Measurements from ENCODE around the gene RAPGEF6.
"Not testable (repeated sequence)": the region's sequence is repeated elsewhere in the genome, so short reads cannot be mapped to it uniquely, and the experiment has no call there.

RAPGEF6 gene

GRCh38 chr5:131682826-131683225, 47.8 kb upstream of the RAPGEF6 start:
- Histone ChIP-seq H3K4me1 (ENCODE audit: insufficient read depth, low read length, poor library complexity, severe bottlenecking) (no peaks in the 10 kb centered on the region), H3K79me2 (ENCODE audit: insufficient read depth, low read length) (no peaks in the 10 kb centered on the region), H2AFZ (ENCODE audit: low read length) (no peak overlapping the region), H4K20me1 (ENCODE audit: insufficient read depth, low read length, poor library complexity, severe bottlenecking) (no peaks in the 10 kb centered on the region), H3K9ac (ENCODE audit: low read depth, low read length, poor library complexity, severe bottlenecking) (no peak overlapping the region), H3K9me2 (replicated peaks; ENCODE audit: low read depth, low read length) (no peaks in the 10 kb centered on the region), H3F3A (ENCODE audit: low read depth) (no peaks in the 10 kb centered on the region), H3K36me3 (ENCODE audit: insufficient read depth, low read length) (peaks cover 15% of the 10 kb centered on the region; the same call in 1 of the 2 replicates), H3K4me3 (ENCODE audit: low read length, poor library complexity, severe bottlenecking) (no peak overlapping the region), H3K4me2 (ENCODE audit: low read depth, low read length, poor library complexity, severe bottlenecking) (no peak overlapping the region), H3K27me3 (ENCODE audit: insufficient read depth, low read length, poor library complexity, severe bottlenecking) (no peaks in the 10 kb centered on the region), H3K9me3 (ENCODE audit: insufficient read depth, low read depth, low read length) (no peaks in the 10 kb centered on the region)
- TF ChIP-seq, protein P1, sequence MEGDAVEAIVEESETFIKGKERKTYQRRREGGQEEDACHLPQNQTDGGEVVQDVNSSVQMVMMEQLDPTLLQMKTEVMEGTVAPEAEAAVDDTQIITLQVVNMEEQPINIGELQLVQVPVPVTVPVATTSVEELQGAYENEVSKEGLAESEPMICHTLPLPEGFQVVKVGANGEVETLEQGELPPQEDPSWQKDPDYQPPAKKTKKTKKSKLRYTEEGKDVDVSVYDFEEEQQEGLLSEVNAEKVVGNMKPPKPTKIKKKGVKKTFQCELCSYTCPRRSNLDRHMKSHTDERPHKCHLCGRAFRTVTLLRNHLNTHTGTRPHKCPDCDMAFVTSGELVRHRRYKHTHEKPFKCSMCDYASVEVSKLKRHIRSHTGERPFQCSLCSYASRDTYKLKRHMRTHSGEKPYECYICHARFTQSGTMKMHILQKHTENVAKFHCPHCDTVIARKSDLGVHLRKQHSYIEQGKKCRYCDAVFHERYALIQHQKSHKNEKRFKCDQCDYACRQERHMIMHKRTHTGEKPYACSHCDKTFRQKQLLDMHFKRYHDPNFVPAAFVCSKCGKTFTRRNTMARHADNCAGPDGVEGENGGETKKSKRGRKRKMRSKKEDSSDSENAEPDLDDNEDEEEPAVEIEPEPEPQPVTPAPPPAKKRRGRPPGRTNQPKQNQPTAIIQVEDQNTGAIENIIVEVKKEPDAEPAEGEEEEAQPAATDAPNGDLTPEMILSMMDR (conservative IDR thresholded peaks at IDR 0.05; ENCODE audit: low read length) = no peak
- no peak for TF ChIP-seq EZH2phosphoT487 (IDR thresholded peaks at IDR 0.05; ENCODE audit: borderline replicate concordance)

- Histone ChIP-seq H4K20me1 (ENCODE audit: insufficient read depth, low read length, poor library complexity, severe bottlenecking) (no peaks in the 10 kb centered on the region), H3K9me3 (ENCODE audit: insufficient read depth, low read depth, low read length) (no peaks in the 10 kb centered on the region), H3K79me2 (ENCODE audit: insufficient read depth, low read length) (no peaks in the 10 kb centered on the region), H3K9me2 (replicated peaks; ENCODE audit: low read depth, low read length) (no peaks in the 10 kb centered on the region), H3K9ac (ENCODE audit: low read depth, low read length, poor library complexity, severe bottlenecking) (no peak overlapping the region), H3F3A (ENCODE audit: low read depth) (no peaks in the 10 kb centered on the region), H3K4me1 (ENCODE audit: insufficient read depth, low read length, poor library complexity, severe bottlenecking) (no peaks in the 10 kb centered on the region), H3K36me3 (ENCODE audit: insufficient read depth, low read length) (peaks cover 21% of the 10 kb centered on the region; the same call in 1 of the 2 replicates), H3K4me3 (ENCODE audit: low read length, poor library complexity, severe bottlenecking) (no peak overlapping the region), H3K27me3 (ENCODE audit: insufficient read depth, low read length, poor library complexity, severe bottlenecking) (no peaks in the 10 kb centered on the region), H3K4me2 (ENCODE audit: low read depth, low read length, poor library complexity, severe bottlenecking) (no peak overlapping the region), H2AFZ (ENCODE audit: low read length) (no peak overlapping the region)
- TF ChIP-seq, protein P1 (conservative IDR thresholded peaks at IDR 0.05; ENCODE audit: low read length) = no peak
- no peak for TF ChIP-seq EZH2phosphoT487 (IDR thresholded peaks at IDR 0.05; ENCODE audit: borderline replicate concordance)
These were observed 47.1 kb upstream of the RAPGEF6 start for GRCh38 chr5:131682175-131682574.

GRCh38 chr5:131679911-131680310, 44.9 kb upstream of the RAPGEF6 start:
- H3K4me3 ChIP-seq (ENCODE audit: low read length, poor library complexity, severe bottlenecking) = no peak overlapping the region
- no peak overlapping the region for H3K9ac ChIP-seq (ENCODE audit: low read depth, low read length, poor library complexity, severe bottlenecking)
- H3K79me2 ChIP-seq (ENCODE audit: insufficient read depth, low read length) = no peaks in the 10 kb centered on the region
- no peak overlapping the region for H3K4me2 ChIP-seq (ENCODE audit: low read depth, low read length, poor library complexity, severe bottlenecking)
- no peaks in the 10 kb centered on the region for H3K9me2 ChIP-seq (replicated peaks; ENCODE audit: low read depth, low read length)
- H3K4me1 ChIP-seq (ENCODE audit: insufficient read depth, low read length, poor library complexity, severe bottlenecking) = no peaks in the 10 kb centered on the region
- no peaks in the 10 kb centered on the region for H3F3A ChIP-seq (ENCODE audit: low read depth)
- no peaks in the 10 kb centered on the region for H3K27me3 ChIP-seq (ENCODE audit: insufficient read depth, low read length, poor library complexity, severe bottlenecking)
- peaks cover 21% of the 10 kb centered on the region; the same call in 1 of the 2 replicates for H3K36me3 ChIP-seq (ENCODE audit: insufficient read depth, low read length)
- H2AFZ ChIP-seq (ENCODE audit: low read length) = no peak overlapping the region
- TF ChIP-seq, protein P1 (conservative IDR thresholded peaks at IDR 0.05; ENCODE audit: low read length) = no peak
- TF ChIP-seq EZH2phosphoT487 (IDR thresholded peaks at IDR 0.05; ENCODE audit: borderline replicate concordance) = no peak
- no peaks in the 10 kb centered on the region for H4K20me1 ChIP-seq (ENCODE audit: insufficient read depth, low read length, poor library complexity, severe bottlenecking)
- no peaks in the 10 kb centered on the region for H3K9me3 ChIP-seq (ENCODE audit: insufficient read depth, low read depth, low read length)

DNA sequence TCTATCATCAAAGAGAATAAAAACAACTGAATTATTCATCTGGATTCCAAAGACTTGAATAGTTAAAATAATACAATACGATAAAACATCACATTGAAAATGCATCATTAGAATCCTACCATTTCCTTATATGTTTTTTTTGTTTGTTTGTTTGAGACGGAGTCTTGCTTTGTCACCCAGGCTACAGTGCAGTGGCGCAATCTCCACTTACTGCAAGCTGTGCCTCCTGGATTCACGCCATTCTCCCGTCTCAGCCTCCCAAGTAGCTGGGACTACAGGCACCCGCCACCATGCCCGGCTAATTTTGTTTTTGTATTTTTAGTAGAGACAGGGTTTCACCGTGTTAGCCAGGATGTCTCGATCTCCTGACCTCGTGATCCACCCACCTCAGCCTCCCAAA, 43.2 kb upstream of the RAPGEF6 start:
- H3K27me3 ChIP-seq (ENCODE audit: insufficient read depth, low read length, poor library complexity, severe bottlenecking); H3K9me2 ChIP-seq (replicated peaks; ENCODE audit: low read depth, low read length); H3K4me3 ChIP-seq (ENCODE audit: low read length, poor library complexity, severe bottlenecking); H4K20me1 ChIP-seq (ENCODE audit: insufficient read depth, low read length, poor library complexity, severe bottlenecking); H3K79me2 ChIP-seq (ENCODE audit: insufficient read depth, low read length); H3F3A ChIP-seq (ENCODE audit: low read depth); H2AFZ ChIP-seq (ENCODE audit: low read length); H3K9me3 ChIP-seq (ENCODE audit: insufficient read depth, low read depth, low read length); H3K9ac ChIP-seq (ENCODE audit: low read depth, low read length, poor library complexity, severe bottlenecking); H3K4me1 ChIP-seq (ENCODE audit: insufficient read depth, low read length, poor library complexity, severe bottlenecking); H3K4me2 ChIP-seq (ENCODE audit: low read depth, low read length, poor library complexity, severe bottlenecking): not testable (repeated sequence)
- peaks cover 21% of the 10 kb centered on the region; the same call in 1 of the 2 replicates for H3K36me3 ChIP-seq (ENCODE audit: insufficient read depth, low read length)
